Left kidney (tissue), 2 donors: ENCODE data around the gene SOHLH1. TPM values are rescaled to one million over a fixed set of nuclear protein-coding genes. Genes with fewer than 3 reads are reported as not detected.

Experiments
- DNase-seq: peaks from one replicate; pipeline ENCODE4 v3.0.0-alpha.2; 2013
- polyA plus RNA-seq: library from polyadenylated mRNA; unstranded; fragments of 120-200 nt; gene quantifications from one replicate; pipeline ENCODE4 v1.2.1, GENCODE V29; 2013; ENCODE audit not compliant: insufficient read length

SOHLH1 gene
- polyA plus RNA-seq, 1 donor: not detected

DNA sequence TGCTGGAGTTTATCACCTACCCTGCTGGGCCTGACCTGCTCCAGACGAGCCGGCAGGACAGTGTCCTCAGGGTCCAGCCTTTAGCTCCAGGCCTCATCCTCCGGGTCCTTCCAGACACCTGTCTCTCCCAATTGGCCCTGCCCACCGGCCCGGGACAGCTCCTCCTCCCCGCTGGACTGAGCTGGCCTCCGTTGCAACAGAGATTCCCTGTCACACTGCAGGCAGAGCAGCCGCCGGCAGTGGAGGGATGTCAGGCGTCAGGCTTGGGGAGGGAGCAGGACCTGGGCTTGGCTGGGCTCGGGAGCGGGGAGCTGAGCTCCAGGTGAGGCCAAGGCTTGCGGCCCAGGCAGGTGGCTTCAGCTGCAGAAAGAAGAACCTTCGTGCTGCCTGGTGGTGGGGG is 4.4 kb upstream of the SOHLH1 start:
- DNase-seq: no peak

DNA sequence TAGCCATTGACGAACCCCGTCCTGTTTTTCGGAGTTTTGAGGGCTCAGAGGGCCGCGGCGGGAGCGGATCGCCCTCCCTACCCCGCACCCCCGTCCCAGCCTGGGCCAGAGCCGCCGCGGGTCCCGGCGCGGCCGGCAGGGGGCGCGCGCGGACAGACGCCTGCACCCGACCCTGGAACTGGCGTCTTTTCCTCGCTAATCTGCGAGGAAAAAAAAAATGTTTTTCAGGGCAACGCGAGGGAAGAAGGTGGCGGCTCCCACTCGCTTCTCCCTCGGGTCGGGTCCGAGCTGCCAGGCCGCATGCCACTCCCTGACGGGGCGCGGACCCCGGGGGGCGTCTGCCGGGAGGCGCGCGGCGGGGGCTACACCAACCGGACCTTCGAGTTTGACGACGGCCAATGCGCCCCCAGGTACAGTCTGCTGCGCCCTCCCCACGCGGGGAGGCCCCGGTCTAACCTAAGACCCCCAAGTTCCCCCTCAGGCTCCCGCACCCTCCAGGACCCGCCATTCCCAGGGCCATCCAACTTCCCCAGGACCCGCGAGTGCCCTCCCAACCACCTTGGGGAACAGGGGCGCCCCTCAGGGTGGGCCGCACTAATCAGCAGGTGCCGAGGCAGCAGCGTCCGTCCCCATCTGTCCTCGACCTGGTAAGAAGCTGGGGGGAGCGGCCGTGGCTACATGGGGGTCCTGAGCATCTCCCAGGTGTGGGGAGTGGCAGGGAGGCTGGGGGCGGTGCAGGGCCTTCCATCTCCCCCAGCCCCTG is 2.9 kb upstream of the SOHLH1 start, which contains the start of gene KCNT1:
Gene KCNT1 (plus strand): TSS at position 227 of the 763 bp plus-strand sequence. CDS start 74 bp downstream, at position 301.
- DNase-seq: peak; percentile 58

DNA sequence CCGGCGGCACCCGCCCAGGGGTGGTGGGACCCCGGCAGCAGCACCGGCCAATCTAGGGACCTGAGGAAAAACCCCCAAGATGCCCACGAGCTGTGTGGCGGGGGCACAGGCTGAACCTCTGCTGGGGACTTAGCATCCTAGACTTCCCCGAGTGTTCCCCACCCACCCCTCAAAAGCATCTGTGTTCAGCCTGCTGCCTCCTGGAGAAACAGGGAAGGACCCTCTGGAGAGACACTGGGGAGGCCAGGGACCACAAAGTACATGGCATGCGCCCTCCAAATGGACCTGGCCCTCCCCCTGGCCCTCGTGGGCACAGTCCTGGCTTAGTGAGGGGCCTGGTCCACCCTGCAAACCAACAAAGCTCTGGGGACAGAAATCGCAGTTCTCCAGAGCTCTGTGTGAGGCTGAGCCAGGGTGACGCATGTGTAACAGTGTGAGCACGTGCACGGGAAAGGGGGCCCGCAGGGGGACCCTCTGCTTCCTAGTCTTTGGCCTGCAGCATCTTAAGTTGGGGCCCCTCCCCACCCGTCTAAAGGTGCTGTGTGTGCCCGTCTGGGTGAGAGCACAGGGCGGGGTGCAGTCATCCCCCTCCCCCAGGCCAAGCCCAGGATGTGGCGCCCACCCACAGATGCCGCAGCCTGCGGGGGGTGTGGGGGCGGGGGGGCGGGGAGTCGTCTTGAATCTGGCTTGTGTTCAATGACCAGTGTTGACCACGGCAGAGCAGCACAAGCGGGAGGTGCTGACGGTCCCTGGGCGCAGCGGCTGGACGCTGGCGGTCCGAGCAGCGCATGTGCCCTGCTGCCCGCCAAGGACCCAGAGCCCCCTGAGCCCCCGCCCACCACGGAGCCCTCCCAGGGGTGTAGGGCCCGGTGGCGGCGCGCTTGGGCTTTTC is 2.0 kb upstream of the SOHLH1 start:
- no peak for DNase-seq

DNA sequence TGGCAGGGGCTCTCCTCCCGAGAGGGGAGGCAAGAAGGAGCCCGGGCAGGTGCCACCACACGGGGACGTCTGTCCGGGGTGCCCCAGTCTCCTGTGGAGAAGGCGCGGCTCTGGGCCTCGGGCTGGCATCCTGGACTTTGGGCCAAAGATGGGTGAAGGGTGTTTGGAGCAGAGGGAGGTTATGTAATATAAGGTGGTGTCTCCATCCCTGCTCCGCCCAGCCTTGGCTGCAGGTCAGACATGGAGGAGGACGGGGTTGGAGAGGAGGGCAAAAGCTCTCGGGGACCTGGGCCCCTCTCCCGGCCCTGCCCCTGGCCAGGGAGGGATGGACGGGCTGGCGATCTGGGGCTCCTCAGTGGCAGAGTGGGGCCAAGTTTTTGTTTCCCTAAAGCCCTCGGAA is 1.2 kb upstream of the SOHLH1 start:
- DNase-seq: no peak

DNA sequence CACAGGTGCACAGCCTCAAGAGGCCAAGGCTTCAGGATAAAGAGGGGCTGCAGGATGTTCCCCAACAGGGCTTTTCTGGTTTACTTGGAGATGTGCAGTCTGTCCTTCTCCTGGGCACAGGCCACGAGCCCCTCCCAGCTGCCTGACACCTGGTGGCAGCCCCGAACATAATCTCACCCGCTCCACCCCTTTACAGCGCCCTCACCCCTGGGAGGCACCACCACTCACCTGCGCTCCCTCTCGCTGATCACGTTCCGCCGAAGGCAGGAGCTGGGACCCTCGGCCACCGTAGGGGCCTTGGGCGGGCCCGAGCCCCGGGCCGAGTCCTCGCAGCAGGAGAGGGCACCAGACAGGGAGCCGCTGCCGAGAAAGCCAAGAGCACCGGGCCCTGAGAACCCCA is 514 bp downstream of the SOHLH1 start:
- DNase-seq: no peak

DNA sequence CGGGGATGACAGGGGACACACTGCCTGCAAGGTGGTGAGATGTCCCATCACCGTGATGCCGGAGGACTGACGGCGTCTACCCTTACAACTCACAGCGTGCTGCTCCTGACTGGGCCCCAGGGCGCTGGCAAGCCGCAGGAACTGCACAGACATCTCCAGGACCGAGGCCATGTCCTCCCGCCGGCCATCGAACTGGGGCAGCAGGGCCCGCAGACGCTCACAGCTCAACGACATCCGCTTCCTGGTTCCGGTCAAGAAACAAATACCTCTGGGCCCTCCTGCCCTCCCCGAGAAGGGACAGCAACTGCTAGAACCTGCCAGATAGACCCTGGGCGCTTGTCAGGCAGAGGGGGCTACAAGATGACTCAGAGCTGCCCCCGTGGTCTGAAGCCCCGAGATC is 1.0 kb downstream of the SOHLH1 start:
- no peak for DNase-seq

DNA sequence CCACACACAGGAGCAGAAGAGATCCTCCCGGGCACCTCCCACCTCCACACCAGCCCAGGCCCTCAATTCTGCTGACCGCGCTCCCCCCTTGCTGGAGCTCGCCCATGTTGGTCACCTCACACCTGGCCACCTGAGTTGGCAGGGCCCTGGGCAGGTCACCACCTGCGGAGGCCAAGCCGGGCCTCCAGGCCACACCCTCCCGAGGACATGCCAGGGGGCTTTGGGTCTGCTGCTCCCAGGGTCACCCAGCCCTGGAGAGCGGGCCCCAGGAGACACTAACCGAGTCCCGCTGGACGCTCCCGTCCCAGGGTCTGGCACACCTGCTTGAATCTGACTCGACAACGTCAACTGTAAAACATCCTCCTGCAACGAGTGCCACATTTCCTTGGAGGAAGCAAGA is 2.1 kb downstream of the SOHLH1 start:
- no peak for DNase-seq

DNA sequence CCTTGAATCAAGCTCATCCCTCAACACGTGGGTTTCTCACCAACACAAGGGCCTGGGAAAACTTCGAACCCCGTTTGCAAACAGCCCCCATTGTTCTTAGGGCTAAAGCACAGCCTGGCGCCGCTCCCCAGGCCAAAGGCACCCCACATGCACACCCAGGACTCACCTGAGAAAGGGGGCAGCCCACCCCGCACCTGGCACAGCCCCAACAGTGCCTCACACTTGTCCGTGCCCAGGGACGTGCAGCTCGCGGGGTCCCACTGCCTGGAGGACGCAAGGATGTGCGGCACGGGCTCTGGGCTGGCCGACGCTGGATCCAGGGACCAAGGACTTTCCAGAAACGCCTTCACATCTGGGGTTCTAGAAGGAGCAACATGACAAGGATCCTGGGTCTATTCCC is 2.8 kb downstream of the SOHLH1 start:
- no peak for DNase-seq

DNA sequence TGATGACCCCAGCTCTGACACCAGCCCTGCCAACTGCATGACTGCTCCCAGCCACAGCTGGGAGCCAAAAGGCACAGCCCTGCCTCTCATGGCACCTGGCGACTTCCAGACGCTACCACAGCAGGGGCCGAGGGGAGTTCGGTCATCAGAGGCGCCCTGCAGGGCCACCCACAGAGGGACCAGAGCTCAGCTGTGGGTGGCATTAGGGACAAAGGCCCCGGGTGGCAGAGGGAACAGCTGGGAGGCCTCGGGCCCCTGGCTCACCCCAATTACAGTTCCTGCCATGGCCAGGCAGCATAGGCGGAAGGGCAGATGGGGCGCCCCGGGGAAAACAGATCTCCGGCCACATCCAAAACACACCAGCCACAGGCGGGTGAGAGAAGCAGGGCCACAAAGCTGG is 3.6 kb downstream of the SOHLH1 start:
- DNase-seq: no peak

DNA sequence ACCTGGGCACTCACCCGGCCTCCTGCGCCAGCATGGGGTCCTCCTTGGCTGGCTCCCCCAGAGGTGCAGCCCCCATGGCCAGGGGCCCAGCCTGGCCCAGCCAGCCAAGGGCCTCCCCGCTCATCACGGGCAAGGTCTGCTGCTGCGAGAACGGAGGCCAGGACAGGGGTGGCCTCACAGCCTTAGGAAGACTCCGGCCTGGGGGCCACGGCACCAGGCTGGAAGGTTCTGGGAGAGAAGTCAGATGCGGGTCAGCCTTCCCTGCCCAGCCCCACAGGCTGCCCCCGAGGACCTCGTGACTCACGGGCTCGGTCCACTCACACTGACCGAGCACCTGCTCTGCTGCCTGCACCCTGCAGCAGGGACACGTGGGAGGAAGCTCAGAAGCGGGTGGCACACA is 4.2 kb downstream of the SOHLH1 start:
- no peak for DNase-seq

DNA sequence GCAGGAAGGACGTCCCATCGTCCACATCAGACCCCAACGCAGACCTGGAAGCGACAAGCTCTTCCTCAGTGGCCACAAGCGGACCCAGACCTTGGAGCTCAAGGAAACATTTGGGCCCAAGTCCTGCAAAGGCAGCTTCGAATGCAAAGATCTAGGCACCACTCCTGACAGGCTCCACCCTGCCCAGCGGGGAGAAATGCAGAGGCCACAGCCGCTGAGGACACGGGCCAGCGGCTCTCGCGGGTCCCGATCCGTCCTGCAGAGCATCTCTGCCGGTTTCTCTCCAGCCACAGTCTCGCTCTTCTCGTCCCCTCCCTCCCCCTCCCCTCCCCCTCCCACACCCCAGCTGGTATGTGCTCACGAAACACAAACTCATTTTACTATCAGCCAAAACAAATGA is 4.9 kb downstream of the SOHLH1 start:
- no peak for DNase-seq

DNA sequence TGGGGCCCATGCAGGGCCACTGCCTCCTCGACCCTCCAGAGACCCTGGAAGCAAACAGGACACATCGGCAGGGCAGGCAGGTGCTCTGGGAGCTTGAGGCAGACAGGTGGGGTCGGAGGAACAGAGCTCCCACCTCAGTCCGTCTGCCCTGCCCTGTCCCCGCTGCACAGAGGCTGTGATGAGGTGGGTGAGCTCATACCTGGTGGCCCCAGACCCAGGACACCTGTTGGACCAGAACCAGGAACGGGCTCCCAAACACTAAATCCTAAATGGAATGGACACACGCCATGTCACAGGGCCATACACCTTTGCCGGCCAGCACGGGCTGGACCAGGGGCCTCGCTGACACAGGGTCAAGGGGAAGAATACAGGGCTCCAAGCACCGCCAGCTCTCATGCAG is 5.5 kb downstream of the SOHLH1 start:
- DNase-seq: no peak

DNA sequence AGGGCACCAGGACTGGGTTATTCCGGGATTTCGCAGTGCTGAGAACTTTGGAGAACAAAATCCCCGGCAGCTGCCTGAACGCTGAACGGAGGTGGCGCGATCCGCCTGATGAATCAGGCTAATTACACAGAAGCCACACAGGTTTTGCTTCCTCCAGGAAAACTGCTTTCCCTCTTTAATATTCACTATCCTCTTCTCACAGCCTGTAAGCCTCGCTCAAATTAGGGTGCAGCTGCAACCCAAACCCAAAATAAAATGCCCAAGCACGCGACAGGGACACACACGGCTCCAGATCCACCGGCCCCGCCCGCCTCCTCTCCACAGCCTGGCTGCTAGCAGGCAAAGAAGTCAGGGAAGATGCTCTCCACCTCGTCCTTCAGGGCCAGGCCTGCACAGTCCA is 6.0 kb downstream of the SOHLH1 start:
- DNase-seq: no peak

DNA sequence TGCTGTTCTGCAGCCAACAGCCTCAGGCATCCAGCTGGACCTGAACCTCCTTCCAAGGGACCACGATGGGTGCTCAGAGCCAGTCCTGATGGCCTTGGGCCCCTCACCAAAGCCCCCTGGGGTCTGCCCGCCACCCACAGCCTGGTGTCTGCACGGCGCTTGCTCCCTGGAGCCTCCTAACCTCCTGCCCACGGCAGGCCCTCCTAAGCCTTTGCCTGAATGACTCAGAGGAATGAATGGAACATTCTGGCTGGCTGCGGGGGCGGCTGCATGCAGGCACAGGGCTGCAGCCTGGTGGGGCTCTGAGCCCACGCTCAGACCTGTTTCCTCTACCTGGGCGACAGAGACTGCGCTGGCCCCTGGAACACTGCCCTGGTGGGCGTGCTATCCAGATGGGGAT is 6.9 kb downstream of the SOHLH1 start:
- no peak for DNase-seq

DNA sequence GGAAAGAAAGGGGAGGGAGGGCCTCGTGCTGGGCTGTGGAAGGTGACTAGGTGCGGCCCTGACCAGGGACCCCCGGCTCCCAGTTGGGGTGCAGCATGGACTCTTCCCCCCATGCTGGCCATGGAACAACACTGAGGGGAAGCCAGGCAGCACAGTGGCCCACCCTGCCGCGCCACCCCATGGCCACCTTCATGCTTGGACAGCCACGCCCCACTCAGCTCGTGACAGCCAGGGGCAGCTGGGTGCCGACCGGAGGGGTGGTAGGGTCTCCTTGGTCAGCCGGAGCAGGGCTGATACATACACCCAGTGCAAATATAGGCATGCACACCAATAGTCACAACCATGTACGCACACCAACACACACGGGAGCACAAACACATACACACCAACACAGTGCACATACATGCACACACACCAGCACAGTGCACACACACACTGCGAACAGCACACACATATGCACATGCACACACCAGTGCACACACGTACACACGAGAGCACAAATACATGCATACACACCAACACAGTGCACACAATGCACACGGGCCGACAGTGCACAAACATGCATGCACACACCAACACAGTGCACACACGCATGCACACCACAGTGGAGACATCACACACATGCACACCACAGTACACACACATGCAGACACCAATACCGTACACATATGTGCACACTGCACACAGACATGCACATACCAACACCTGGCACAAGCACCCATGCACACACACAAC is 8.3 kb downstream of the SOHLH1 start:
- DNase-seq: no peak

DNA sequence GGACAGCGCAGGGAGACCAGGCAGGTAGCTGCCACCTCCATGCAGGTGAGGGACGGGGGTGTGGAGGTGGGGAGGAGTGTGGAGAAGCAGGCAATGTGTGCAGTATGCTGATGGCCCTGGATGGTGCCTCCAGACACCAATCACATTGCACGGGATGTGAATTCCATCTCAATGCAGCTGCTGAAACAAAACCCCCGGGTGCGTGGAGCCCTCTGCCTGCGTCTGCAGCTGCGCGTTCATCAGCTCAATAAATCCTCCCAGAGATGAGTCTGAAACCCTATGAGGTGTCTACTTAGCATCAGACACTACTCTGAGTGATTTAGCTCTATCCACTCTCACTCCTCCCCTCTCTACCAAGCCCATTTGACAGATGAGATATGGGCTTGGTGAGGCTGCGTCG is 10.3 kb downstream of the SOHLH1 start:
- DNase-seq: no peak

DNA sequence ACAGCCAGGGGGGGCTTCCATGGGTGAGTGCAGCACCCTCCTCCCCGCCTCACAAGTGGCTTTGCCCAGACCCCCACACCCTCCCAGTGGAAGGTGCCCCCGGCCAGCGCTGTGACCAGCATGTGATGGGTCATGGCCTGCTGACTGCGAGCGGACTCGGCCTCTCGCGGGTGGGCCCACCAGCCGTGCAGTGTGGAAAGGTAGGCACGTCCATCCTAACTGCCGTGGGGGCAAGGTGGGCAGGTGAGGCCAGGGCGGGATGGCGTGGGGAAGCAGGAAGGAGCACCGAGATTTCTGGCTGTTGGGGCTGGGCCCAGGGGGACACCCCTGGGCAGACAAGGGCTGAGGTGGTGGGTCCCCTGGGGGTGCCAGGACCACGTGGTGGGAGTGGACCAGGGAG is 12.1 kb downstream of the SOHLH1 start:
- DNase-seq: no peak

DNA sequence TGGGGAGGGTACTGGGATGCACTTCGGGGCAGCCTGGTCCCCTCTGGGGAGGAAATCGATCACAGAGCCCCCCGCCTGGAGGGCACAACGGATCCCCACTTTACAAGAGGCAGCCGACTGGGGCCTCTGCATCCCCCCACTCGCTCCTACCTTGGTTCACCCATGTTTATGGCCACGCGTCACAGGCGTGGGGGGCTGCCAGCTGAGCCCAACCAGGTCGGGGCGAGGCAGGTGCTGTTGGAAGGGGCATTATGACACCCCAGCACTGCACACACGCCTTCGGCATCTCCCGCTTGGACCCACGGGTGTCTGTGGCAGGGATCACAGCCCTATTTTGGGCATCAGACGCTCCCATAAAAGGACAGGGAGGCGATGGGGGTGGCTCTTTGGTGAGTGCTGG is 14.6 kb downstream of the SOHLH1 start:
- no peak for DNase-seq

DNA sequence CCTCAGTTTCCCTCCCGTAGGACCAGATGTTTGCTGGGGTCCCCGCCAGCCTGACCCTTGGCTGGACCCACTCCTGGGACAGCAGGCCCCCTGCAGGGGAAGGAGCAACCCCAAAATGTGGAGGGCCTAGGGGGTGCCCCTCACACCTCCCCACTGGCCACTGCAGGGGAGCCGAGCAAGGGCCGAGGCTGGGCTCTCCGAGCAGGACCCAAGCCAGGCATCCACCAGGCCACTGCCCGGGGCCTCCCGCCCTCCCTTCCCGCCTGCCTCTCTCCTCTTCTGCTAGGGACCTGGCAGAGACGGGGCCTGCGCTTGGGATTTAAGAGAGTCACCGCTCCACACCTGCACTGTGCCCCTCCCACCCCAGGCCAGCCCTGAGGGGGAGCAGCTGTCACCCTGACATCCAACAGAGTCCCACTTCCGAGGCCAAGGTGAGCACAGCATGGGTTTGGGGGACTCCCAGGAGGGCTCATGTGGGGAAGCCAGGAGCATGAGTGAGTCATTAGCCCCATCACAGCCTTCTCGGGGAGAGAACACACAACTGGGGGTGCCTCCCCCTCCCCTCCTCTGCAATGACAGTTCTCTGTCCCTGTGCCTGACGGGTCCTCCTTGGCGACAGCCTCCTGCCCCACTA is 15.8 kb downstream of the SOHLH1 start:
- DNase-seq: no peak

DNA sequence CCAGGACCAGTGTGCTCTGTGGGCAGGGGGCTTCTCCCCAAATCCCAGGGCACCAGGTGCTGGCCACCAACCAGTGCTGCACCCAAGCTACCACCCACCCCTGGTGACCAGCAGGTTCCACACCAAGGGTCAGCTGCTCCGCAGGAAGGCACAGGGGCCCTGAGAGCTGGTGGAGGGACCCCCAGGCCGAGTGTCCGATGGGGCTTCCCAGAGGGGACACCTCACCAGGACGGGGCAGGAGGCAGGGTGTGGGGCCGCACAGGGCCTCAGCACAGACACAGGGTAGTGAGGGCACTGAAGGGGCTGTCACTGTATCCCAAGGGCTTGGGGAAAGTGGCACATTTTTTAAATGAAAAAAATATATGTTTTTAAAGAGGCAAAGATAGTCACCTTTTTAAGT is 18.1 kb downstream of the SOHLH1 start:
- no peak for DNase-seq

DNA sequence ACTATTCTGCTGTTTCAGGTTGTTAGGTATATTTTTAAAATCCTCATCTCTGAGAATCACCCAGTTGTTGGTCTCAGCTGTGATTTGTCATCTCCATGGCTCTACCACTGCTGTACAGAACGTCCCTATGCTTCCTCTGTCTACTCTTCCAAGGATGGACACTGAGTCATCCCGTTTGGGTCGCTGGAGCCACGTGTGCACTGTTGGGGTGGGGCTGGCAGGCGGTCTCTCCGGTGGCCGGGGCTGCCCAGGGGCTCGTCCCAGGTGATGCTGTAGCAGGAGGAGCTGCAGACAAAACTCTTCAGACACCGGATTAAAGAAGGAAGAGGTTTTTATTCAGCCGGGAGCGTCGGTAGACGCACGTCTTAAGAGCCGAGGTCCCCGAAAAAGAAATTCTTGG is 19.2 kb downstream of the SOHLH1 start:
- DNase-seq: no peak
